HepG2 (cell line): ENCODE data around the gene XKR3. TPM values are rescaled to one million over a fixed set of nuclear protein-coding genes. Genes with fewer than 3 reads are reported as not detected.

Source experiments
- ATAC-seq: fragments of 200-7000 bp; cut with Tn5 transposase; 3 replicates; pipeline ENCODE4 v1.9.1; 2020; ENCODE audit warnings: mild to moderate bottlenecking, moderate library complexity
- BruUV-seq: library from RNA; stranded (reverse); fragments of 400-500 nt; replicated peaks from 2 replicates; lab custom pipeline; 2021; lab: Mats Ljungman, UMichigan
- CTCF ChIA-PET: fragments of 300-600 bp; formaldehyde crosslinking; extraction: SDS; loops from one replicate; lab custom pipeline; 2021; ENCODE audit warnings: low total read pairs, inconsistent platforms, low intra/inter-chr PET ratio; lab: Yijun Ruan, JAX
- POLR2A ChIA-PET: fragments of 350-600 bp; sonication (Branson Sonifier 250); formaldehyde crosslinking; loops from one replicate; lab custom pipeline; 2020; ENCODE audit warnings: antibody characterized with exemption, inconsistent platforms; lab: Yijun Ruan, JAX
- DNase-seq: peaks from one replicate; pipeline ENCODE4 v3.0.0-alpha.2; 2015; ENCODE audit warnings: low spot score
- FAIRE-seq: peaks from 3 replicates; lab custom pipeline; 2011; peaks lifted over from hg19 to GRCh38; lab: Jason Lieb, UNC
- H2AFZ ChIP-seq: one replicate; pipeline ENCODE4 v1.6.1; 2011; ENCODE audit warnings: low read length, inconsistent platforms
- H3K27ac ChIP-seq: fragments of 300-600 bp; 3 replicates; pipeline ENCODE4 v1.8.0; 2011; ENCODE audit warnings: mixed run types, mild to moderate bottlenecking, mixed read lengths, low read length, inconsistent platforms; ENCODE audit not compliant: insufficient read depth; ENCODE audit errors: extremely low read length
- H3K27me3 ChIP-seq, 2 experiments: fragments of 200-600 bp in 1 of 2; 2 replicates in 1 of 2; 3 replicates in 1 of 2; pipeline versions ENCODE4 v1.6.0 to v1.8.0; 2011; ENCODE audit warnings: low read length in 2 of 2, mild to moderate bottlenecking in 2 of 2, moderate library complexity in 2 of 2, inconsistent platforms in 1 of 2; ENCODE audit not compliant: insufficient read depth in 2 of 2, control insufficient read depth in 1 of 2
- H3K36me3 ChIP-seq, 2 experiments: fragments of 200-600 bp in 1 of 2; replicated peaks in 1 of 2; 2 replicates in 1 of 2; 3 replicates in 1 of 2; pipeline versions ENCODE4 v1.5.1 to v1.8.0; 2011; ENCODE audit warnings: low read length in 2 of 2, inconsistent platforms in 1 of 2; ENCODE audit not compliant: insufficient read depth in 2 of 2, control insufficient read depth in 1 of 2
- H3K4me1 ChIP-seq: 2 replicates; pipeline ENCODE4 v1.5.1; 2012; ENCODE audit warnings: low read length, inconsistent platforms; ENCODE audit not compliant: insufficient read depth
- H3K4me2 ChIP-seq: 2 replicates; pipeline ENCODE4 v1.6.0; 2011; ENCODE audit warnings: low read depth, low read length, inconsistent platforms
- H3K4me3 ChIP-seq, 3 experiments: fragments of 200-600 bp in 1 of 3; sonication (generic), shearing (Covaris generic) in 1 of 3; replicated peaks in 1 of 3; 2 replicates each; pipeline ENCODE4 v1.5.1; 2011 to 2016; ENCODE audit warnings: low read length in 3 of 3, inconsistent platforms in 2 of 3, low read depth in 2 of 3, mild to moderate bottlenecking in 2 of 3, control low read depth in 1 of 3, mixed read lengths in 1 of 3; ENCODE audit not compliant: insufficient read depth in 1 of 3
- H3K79me2 ChIP-seq: one replicate; pipeline ENCODE4 v1.6.1; 2011; ENCODE audit warnings: low read length, inconsistent platforms; ENCODE audit not compliant: insufficient read depth
- H3K9ac ChIP-seq: 2 replicates; pipeline ENCODE4 v1.6.0; 2011; ENCODE audit warnings: mild to moderate bottlenecking, low read depth, low read length, inconsistent platforms; ENCODE audit not compliant: insufficient read depth
- H3K9me3 ChIP-seq: 2 replicates; pipeline ENCODE4 v1.5.1; 2012; ENCODE audit warnings: mild to moderate bottlenecking, low read length
- H4K20me1 ChIP-seq: 2 replicates; pipeline ENCODE4 v1.6.0; 2011; ENCODE audit warnings: inconsistent platforms, mild to moderate bottlenecking, low read length, moderate library complexity; ENCODE audit not compliant: insufficient read depth
- ATM ChIP-seq: fragments of 450-650 bp; IDR thresholded peaks from 2 replicates; pipeline ENCODE4 v1.7.1; 2017; ENCODE audit warnings: mild to moderate bottlenecking, borderline replicate concordance
- ELF3 ChIP-seq: IDR thresholded peaks from 2 replicates; pipeline ENCODE4 v1.6.1; 2016; ENCODE audit warnings: missing genetic modification reagents, missing compliant biosample characterization
- GABPA ChIP-seq, 2 experiments: IDR thresholded peaks; 2 replicates each; pipeline ENCODE4 v1.6.1; 2011 to 2016; ENCODE audit warnings: low read depth in 2 of 2, low read length in 1 of 2, missing biosample characterization in 1 of 2, missing genetic modification characterization in 1 of 2
- MTERF4 ChIP-seq: sonication (generic); formaldehyde crosslinking; IDR thresholded peaks from 2 replicates; pipeline ENCODE4 v1.8.0; 2023; ENCODE audit warnings: mild to moderate bottlenecking, missing genetic modification reagents
- RORA ChIP-seq: sonication (generic); formaldehyde crosslinking; IDR thresholded peaks from 2 replicates; pipeline ENCODE4 v1.5.0; 2020; ENCODE audit warnings: mild to moderate bottlenecking, missing genetic modification reagents, moderate library complexity
- SRSF4 ChIP-seq: fragments of 200-400 bp; formaldehyde crosslinking; IDR thresholded peaks from one replicate; pipeline ENCODE4 v1.6.1; 2018; ENCODE audit warnings: mild to moderate bottlenecking, low read depth, low read length, moderate library complexity; ENCODE audit not compliant: poor library complexity, severe bottlenecking
- THAP9 ChIP-seq: sonication (generic); formaldehyde crosslinking; IDR thresholded peaks from 2 replicates; pipeline ENCODE4; 2020; ENCODE audit warnings: missing genetic modification reagents, mild to moderate bottlenecking, borderline replicate concordance
- ZNF3 ChIP-seq: IDR thresholded peaks from 2 replicates; pipeline ENCODE4 v1.7.0; 2017; ENCODE audit warnings: inconsistent platforms
- ZNF382 ChIP-seq: sonication (generic); formaldehyde crosslinking; IDR thresholded peaks from 2 replicates; pipeline ENCODE4 v1.5.0; 2020; ENCODE audit warnings: missing genetic modification reagents, mild to moderate bottlenecking, borderline replicate concordance
- WGBS: methylation state at CpG from one replicate; pipeline ENCODE4 v1.1.6; 2017; ENCODE audit warnings: low lambda C conversion rate; 5-methylcytosine and 5-hydroxymethylcytosine counted together
- in situ Hi-C: cut with HindIII; loops from 2 replicates; pipeline ENCODE4 v1.10.0; 2017; ENCODE audit warnings: low pct_unique_long_range_greater_than_20kb; ENCODE audit not compliant: extremely low pct_ligation_motif_present
- intact Hi-C: fragments of 100-400 bp; cut with micrococcal nuclease; formaldehyde crosslinking; loops from one replicate; pipeline ENCODE4 v1.10.0; 2022; ENCODE audit not compliant: unreplicated experiment
- polyA plus RNA-seq, 8 experiments: library from polyadenylated mRNA; depleted of rRNA in 3 of 8; stranded (reverse) in 7 of 8; unstranded in 1 of 8; fragments of >200 nt; fragmentation: Illumina TruSeq in 4 of 8; extraction: Trizol in 4 of 8; gene quantifications; 2 replicates each; pipeline versions ENCODE4 v1.2.1 to v1.2.3, GENCODE V29; 2011 to 2016; ENCODE audit warnings: low read depth in 4 of 8, missing spikeins in 1 of 8, mixed read lengths in 1 of 8; ENCODE audit not compliant: insufficient read depth in 1 of 8
- total RNA-seq, 5 experiments: library from RNA; depleted of rRNA; stranded (reverse); fragments of >200 nt; fragmentation: Illumina TruSeq; extraction: Trizol; gene quantifications; 2 replicates each; pipeline ENCODE4 v1.2.3, GENCODE V29; 2016; ENCODE audit warnings: low read depth in 1 of 5
- TF ChIP-seq, protein P1 (sequence below), 2 experiments: fragments of 450-650 bp in 1 of 2; sonication (generic) in 1 of 2; formaldehyde crosslinking; IDR thresholded peaks; 2 replicates each; pipeline versions ENCODE4 v1.5.0 to v1.8.0; 2020 to 2022; ENCODE audit warnings: mild to moderate bottlenecking in 1 of 2, missing genetic modification reagents in 1 of 2
- TF ChIP-seq, protein P2 (sequence below): sonication (generic); formaldehyde crosslinking; IDR thresholded peaks from 2 replicates; pipeline ENCODE4 v1.5.1; 2020; ENCODE audit warnings: mild to moderate bottlenecking, missing genetic modification reagents, moderate library complexity
- TF ChIP-seq, protein P3 (sequence below): sonication (generic); formaldehyde crosslinking; IDR thresholded peaks from 2 replicates; pipeline ENCODE4 v1.4.0; 2020; ENCODE audit warnings: mild to moderate bottlenecking, low read depth, missing genetic modification reagents
- TF ChIP-seq, protein P4 (sequence below): sonication (generic); formaldehyde crosslinking; IDR thresholded peaks from 2 replicates; pipeline ENCODE4 v1.5.1; 2020; ENCODE audit warnings: mild to moderate bottlenecking, missing genetic modification reagents, moderate library complexity

The XKR3 gene
- total and polyA plus RNA-seq, 2 of the 13 experiments (the other 11 are each of a cell fraction or from before 2014, with no cell fraction given), result not detected

- 4% methylated on average over 2 of the region's 2 CpGs for WGBS
- intact Hi-C loops (no loop called here), in situ Hi-C loops (no loop called here)
- no peak for DNase-seq
- Histone ChIP-seq H3K4me3 (no peak overlapping the region), H3K79me2 (no peaks in the 10 kb centered on the region), H4K20me1 (no peaks in the 10 kb centered on the region), H3K4me2 (no peak overlapping the region), H3K9ac (no peak overlapping the region), H3K4me1 (no peaks in the 10 kb centered on the region), H3K9me3 (no peaks in the 10 kb centered on the region), H2AFZ (no peak overlapping the region), H3K36me3 (no peaks in the 10 kb centered on the region), H3K27me3 (no peaks in the 10 kb centered on the region), H3K27ac (no peak overlapping the region)
- ATAC-seq, result no peak
- ChIA-PET POLR2A (no interaction called here), CTCF (no interaction called here)
- no TSS peak for BruUV-seq
- no peak for FAIRE-seq
- TF ChIP-seq GABPA (IDR thresholded peaks at IDR 0.05; ENCODE audit: low read depth, low read length) (no peak), GABPA (CRISPR knock-in tag; IDR thresholded peaks at IDR 0.05; ENCODE audit: low read depth) (no peak), SRSF4 (no peak), ELF3 (CRISPR knock-in tag) (no peak), RORA (no peak), ZNF382 (CRISPR knock-in tag) (no peak), THAP9 (no peak), MTERF4 (CRISPR knock-in tag) (no peak), ZNF3 (CRISPR knock-in tag) (no peak), ATM (no peak)
- TF ChIP-seq, protein P1, sequence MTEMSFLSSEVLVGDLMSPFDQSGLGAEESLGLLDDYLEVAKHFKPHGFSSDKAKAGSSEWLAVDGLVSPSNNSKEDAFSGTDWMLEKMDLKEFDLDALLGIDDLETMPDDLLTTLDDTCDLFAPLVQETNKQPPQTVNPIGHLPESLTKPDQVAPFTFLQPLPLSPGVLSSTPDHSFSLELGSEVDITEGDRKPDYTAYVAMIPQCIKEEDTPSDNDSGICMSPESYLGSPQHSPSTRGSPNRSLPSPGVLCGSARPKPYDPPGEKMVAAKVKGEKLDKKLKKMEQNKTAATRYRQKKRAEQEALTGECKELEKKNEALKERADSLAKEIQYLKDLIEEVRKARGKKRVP (CRISPR knock-in tag; IDR thresholded peaks at IDR 0.05), result no peak
- TF ChIP-seq, protein P2, sequence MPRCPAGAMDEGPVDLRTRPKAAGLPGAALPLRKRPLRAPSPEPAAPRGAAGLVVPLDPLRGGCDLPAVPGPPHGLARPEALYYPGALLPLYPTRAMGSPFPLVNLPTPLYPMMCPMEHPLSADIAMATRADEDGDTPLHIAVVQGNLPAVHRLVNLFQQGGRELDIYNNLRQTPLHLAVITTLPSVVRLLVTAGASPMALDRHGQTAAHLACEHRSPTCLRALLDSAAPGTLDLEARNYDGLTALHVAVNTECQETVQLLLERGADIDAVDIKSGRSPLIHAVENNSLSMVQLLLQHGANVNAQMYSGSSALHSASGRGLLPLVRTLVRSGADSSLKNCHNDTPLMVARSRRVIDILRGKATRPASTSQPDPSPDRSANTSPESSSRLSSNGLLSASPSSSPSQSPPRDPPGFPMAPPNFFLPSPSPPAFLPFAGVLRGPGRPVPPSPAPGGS (CRISPR knock-in tag), result no peak
- TF ChIP-seq, protein P3, sequence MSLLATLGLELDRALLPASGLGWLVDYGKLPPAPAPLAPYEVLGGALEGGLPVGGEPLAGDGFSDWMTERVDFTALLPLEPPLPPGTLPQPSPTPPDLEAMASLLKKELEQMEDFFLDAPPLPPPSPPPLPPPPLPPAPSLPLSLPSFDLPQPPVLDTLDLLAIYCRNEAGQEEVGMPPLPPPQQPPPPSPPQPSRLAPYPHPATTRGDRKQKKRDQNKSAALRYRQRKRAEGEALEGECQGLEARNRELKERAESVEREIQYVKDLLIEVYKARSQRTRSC (CRISPR knock-in tag), result no peak
- TF ChIP-seq, protein P4, sequence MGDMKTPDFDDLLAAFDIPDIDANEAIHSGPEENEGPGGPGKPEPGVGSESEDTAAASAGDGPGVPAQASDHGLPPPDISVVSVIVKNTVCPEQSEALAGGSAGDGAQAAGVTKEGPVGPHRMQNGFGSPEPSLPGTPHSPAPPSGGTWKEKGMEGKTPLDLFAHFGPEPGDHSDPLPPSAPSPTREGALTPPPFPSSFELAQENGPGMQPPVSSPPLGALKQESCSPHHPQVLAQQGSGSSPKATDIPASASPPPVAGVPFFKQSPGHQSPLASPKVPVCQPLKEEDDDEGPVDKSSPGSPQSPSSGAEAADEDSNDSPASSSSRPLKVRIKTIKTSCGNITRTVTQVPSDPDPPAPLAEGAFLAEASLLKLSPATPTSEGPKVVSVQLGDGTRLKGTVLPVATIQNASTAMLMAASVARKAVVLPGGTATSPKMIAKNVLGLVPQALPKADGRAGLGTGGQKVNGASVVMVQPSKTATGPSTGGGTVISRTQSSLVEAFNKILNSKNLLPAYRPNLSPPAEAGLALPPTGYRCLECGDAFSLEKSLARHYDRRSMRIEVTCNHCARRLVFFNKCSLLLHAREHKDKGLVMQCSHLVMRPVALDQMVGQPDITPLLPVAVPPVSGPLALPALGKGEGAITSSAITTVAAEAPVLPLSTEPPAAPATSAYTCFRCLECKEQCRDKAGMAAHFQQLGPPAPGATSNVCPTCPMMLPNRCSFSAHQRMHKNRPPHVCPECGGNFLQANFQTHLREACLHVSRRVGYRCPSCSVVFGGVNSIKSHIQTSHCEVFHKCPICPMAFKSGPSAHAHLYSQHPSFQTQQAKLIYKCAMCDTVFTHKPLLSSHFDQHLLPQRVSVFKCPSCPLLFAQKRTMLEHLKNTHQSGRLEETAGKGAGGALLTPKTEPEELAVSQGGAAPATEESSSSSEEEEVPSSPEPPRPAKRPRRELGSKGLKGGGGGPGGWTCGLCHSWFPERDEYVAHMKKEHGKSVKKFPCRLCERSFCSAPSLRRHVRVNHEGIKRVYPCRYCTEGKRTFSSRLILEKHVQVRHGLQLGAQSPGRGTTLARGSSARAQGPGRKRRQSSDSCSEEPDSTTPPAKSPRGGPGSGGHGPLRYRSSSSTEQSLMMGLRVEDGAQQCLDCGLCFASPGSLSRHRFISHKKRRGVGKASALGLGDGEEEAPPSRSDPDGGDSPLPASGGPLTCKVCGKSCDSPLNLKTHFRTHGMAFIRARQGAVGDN (CRISPR knock-in tag), result no peak
Observed at GRCh38 chr22:16808744-16809143, 16.5 kb downstream of the XKR3 start.
